Skin epidermis (tissue), 12 donors: ENCODE measurements around the gene EED.
A peak's percentile ranks its signal among the peaks of the same experiment; 100 is the strongest.

ENCODE experiments used
- H3K27ac ChIP-seq, 21 experiments: fragments of 200-600 bp; sonication (generic) in 11 of 21; one replicate each; pipeline ENCODE4 v1.5.0; 2020; ENCODE audit warnings: mild to moderate bottlenecking in 3 of 21, inconsistent platforms in 2 of 21, moderate library complexity in 2 of 21
- H3K4me3 ChIP-seq, 7 experiments: fragments of 200-600 bp; sonication (generic) in 2 of 7; one replicate each; pipeline ENCODE4 v1.5.0; 2020; ENCODE audit warnings: inconsistent platforms in 2 of 7, mild to moderate bottlenecking in 2 of 7, moderate library complexity in 1 of 7

Gene EED, protein sequence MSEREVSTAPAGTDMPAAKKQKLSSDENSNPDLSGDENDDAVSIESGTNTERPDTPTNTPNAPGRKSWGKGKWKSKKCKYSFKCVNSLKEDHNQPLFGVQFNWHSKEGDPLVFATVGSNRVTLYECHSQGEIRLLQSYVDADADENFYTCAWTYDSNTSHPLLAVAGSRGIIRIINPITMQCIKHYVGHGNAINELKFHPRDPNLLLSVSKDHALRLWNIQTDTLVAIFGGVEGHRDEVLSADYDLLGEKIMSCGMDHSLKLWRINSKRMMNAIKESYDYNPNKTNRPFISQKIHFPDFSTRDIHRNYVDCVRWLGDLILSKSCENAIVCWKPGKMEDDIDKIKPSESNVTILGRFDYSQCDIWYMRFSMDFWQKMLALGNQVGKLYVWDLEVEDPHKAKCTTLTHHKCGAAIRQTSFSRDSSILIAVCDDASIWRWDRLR

DNA sequence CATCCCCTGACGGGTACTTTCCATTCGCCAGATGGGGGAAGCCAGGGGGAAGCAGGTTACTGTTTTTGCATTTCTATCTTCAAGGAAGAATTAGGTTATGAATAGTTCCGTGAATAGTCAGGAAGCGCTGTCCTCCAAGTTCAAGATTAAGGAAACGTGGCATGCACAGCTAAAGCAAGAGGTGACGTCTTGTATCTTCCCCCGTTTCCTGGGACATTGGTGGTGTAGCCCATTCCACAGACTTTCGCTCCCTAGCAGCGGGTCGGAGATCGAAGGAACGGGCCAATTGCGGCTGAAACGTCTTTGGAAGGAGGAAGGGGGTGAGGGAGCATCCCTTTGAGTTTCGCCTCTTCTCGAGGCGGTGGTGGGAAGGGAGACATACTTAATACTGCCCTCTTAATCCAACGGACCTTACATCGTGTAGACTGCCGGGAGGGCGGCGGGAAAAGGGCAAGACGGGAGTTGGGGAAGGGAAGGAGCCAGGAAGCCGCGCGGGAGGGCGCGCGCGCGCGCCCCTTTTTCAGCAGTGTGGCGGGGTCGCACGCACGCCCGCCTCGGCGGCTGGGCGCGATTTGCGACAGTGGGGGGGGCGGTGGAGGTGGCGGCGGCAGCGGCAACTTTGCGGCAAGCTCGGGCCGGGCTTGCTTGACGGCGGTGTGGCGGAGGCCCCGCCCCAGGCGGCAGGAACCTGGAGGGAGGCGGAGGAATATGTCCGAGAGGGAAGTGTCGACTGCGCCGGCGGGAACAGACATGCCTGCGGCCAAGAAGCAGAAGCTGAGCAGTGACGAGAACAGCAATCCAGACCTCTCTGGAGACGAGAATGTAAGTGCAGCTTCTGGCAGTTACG lies at the start of gene EED:
TSS of gene EED (plus strand) at position 232 of the 847 bp plus-strand sequence. CDS start at position 709, 477 bp downstream.
- peak within 1 kb of the TSS; percentile 85 to 99 (median 97) for H3K27ac ChIP-seq
- H3K4me3 ChIP-seq = peak within 1 kb of the TSS; percentile 67 to 75 (median 72)

DNA sequence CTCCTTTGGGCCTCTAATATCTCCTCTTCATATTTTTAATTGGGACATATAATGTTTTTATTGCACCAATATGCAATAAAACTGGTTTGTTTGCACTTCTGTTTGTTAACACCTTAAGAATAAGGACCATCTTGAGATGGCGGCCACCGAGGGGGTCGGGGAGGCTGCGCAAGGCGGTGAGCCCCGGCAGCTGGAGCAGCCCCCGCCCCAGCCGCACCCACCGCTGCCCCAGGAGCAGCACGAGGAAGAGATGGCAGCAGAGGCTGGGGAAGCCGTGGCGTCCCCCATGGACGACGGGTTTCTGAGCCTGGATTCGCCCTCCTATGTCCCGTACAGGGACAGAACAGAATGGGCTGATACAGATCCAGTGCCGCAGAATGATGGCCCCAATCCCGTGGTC lies 49.6 kb upstream of the EED start:
- no peak overlapping the region for H3K4me3 ChIP-seq
- H3K27ac ChIP-seq = no peak overlapping the region

DNA sequence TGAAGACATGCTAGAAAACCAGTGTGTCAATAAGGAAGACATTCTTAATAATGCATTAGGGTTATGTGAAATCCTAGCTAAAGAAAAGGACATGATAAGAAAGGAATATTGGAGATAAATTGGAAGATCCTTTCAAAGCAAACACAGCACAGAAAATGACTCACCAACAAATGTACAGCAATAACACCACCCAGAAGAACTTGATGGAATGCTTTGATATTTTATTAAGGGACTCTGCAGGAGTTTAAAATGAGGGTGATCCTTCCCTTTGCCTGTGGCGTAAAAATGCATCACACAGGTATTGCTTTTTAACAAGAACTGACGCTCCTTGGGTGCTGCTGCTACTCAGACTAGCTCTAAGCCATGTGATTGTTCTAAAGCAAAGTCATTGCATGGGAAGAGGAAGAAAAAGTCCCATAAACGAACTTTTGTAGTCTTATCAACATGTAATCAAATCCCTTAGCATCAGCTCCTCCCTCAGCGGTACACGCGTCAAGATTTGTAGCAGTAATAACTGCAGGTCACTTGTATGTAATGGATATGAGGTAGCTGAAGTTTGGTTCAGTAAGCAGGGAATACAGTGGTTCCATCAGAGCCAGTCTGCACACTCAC lies 48.4 kb upstream of the EED start:
- Histone ChIP-seq H3K4me3 (no peak overlapping the region), H3K27ac (no peak overlapping the region)

DNA sequence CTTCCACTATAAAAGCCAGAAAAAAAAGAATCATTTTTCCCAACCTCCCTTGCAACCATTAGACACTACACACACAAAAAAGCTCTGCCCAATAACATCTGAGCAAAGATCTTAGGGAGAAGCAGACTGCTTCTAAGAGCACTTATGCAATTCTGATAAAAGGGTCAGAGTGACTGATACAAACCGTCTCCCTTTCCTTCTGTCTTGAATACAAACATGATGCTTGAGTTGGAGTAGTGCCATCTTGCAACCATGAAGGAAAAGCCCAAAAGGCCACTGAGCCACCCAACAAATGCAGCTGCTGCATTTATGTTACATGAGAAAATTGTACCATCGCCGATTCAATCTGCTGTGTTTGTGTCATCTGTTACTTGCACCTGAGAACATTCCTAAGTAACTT lies 47.6 kb upstream of the EED start:
- no peak overlapping the region for H3K4me3 ChIP-seq
- no peak overlapping the region for H3K27ac ChIP-seq

DNA sequence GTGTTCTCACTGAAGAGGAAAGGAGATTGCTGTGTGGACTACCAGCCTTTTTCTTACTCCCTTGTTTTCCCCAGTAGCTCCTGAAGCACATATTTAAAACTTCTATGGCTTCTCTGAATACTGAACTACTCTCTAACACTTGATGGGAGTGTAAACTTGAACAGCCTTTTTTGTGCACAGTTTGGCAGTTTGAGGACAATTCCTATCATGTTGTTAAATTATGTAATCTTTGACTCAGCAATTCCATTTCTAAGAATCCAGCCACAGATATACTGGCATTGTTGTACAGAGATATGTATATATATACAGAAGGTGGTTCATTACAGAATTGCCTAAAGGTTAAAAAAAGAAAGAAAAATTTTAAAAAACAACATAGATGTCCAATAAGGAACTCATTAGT lies 47.1 kb upstream of the EED start:
- H3K4me3 ChIP-seq = no peak overlapping the region
- no peak overlapping the region for H3K27ac ChIP-seq

DNA sequence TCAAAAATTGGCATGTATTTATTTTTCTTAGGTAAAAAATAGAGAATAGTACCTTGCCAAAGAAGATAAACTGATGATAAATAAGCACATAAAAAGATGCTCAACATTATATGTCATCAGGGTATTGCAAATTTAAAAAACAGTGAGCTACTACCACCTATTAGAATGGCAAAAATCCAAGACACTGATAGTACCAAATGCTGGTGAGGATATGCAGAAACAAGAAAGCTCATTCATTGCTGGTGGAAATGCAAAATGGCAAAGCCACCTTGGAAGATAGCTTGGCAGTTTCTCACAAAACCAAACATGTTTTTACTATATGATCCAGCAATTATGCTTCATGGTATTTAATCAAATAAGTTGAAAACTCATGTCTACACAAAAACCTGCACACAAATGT lies 46.4 kb upstream of the EED start:
- Histone ChIP-seq H3K27ac (no peak overlapping the region), H3K4me3 (no peak overlapping the region)

DNA sequence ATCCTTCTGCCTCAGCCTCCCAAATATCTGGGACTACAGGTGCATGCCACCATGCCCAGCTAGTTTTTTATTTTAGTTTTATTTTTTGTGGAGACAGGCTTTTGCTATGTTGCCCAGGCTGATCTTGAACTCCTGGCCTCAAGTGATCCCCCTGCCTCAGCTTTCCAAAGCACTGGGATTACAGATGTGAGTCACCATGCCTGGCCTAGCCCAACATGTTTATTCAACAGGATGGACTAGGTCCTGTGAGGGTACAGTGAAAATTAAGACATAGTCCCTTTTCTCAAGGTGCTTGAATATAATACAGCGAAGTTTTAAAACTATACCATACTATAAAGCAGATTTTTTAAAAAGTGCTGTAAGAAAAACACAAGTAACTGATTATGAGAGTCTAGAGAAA lies 45.2 kb upstream of the EED start:
- H3K27ac ChIP-seq = no peak overlapping the region
- no peak overlapping the region for H3K4me3 ChIP-seq

DNA sequence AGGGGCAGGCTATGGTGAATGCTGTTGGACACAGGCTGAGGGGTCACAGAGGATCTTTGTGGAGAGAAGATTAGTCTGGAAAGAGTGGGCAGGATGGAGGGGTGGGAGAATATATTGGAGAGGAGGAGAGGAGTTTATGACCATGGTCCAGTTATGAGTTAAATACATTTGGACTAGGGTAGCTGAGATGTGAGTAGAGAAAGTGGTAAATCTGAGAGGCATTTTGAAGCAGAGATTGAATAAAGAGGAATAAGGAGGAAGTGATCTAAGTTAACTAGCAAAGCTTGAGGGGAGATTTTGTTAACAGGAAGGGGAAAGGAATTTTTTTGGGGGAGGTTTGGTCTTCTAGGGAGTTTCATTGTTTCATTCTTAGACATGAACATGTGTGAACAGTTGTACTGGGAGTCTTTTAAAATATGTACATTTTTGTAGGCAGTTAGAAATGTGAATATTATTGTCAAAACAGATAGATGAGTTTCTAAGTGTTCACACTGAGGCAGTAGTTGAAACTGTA lies 43.1 kb upstream of the EED start:
- no peak overlapping the region for H3K4me3 ChIP-seq
- H3K27ac ChIP-seq = peak overlapping the region in 2 of 21 experiments; percentile 25 to 82

DNA sequence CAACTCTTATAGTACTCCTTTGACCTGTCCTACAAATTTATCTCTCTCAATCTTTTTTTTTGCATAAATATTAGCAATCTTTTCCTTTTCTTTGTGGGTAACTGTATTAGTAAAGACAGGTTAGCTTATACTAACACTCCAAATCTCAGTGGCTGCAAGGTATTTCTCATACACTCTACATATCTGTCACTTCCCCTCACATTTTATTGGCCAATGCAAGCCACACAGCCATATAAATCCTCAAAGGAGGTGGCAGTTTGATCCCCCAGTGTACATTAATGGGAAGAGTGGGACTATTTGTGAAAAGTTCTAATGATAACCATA lies 42.6 kb upstream of the EED start:
- peak overlapping the region in 6 of 7 experiments; percentile 15 to 35 (median 22) for H3K4me3 ChIP-seq

DNA sequence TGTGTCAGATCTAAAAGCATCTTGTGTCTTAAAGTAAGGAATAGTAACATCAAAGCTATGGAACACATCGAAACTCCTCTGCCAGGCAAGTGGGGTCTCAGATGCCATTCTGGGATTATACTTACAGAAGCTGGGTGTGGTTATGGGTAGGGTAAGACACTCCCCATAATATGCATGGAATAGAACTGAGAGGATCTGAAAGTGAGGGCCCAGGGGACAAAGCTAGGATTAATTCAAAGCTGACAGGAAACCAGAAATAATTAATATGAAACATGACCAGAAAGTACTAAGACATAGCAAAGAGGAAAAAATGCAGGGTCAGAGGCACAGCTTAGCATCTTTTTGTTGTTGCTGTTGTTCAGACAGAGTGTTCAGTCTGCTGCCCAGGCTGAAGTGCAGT lies 40.2 kb upstream of the EED start:
- Histone ChIP-seq H3K4me3 (no peak overlapping the region), H3K27ac (no peak overlapping the region)

More for the DNA sequence above, 42.6 kb upstream of the EED start:
- H3K27ac ChIP-seq = peak overlapping the region in 16 of 21 experiments; percentile 22 to 84 (median 62)

DNA sequence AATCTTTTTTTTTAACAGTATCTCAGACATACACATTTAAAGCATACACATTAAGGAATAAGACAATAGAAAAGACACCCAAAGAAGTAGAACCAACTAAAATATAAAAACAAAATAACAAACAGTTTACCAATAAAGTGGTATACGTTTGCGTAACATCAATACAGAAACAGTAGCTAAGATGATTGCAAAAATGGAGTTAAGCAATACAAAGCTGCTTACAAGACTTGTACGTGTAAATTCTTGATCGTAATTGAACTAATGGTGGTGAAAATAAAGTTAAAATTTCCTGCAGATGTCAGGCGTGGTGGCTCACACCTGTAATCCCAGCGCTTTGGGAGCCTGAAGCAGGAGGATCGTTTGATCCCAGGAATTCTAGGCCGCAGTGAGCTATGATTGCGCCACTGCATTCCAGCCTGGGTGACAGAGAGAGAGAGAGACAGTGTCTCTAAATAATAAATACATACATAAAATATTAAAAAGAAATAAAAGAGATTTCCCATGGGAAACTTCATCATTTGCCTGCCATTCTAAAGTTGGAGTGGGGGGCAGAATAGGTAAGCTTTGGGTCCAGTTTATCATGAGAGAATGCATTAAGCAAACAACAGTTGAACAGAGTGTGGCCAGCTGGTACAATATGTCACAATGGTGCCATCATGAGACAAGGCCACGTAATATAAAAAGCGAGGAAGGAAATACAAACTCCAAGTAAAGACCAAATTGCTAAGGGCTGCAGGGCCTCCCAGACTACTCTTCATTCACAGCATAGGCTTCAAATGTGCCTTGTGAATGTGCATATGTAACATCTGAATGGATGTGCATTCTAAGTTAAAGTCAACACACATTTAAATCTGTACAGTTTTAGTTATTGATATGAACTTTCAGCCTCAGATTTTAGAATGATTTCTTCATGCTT lies 38.9 kb upstream of the EED start:
- H3K4me3 ChIP-seq = no peak overlapping the region
- H3K27ac ChIP-seq = peak overlapping the region in 2 of 21 experiments; percentile 16 to 34

DNA sequence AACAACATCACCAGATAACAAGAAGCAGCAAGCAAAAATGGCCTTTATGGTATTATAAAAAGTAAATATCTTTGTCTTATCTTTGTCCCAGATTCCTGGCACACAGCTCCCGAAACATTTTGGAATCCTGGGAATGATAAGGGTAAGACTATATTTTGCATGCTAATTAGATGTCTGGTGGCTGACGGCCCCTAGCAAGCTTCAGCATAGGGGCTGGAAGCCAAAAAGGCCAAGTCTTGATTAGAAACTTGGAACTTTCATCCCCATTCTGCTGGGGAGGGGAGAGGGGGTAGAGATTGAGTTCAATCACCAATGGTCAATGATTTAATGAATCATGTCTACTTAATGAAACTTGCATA lies 38.2 kb upstream of the EED start:
- Histone ChIP-seq H3K27ac (no peak overlapping the region), H3K4me3 (no peak overlapping the region)

DNA sequence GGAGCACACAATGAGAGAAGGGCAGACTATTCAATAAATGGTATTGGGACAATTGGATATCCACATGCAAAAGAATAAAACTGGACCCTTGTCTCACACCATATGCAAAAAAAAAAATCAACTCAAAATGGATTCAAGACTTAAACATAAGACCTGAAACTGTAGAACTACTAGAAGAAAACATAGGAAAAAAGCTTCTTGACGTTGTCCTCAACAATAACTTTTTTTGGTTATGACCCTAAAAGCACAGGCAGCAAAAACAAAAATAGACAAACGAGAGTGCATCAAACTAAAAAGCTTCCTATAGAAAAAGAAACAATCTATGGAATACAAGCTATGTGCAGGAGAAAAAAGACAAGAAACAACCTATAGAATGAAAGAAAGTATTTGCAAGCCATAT lies 37.1 kb upstream of the EED start:
- Histone ChIP-seq H3K27ac (no peak overlapping the region), H3K4me3 (no peak overlapping the region)

DNA sequence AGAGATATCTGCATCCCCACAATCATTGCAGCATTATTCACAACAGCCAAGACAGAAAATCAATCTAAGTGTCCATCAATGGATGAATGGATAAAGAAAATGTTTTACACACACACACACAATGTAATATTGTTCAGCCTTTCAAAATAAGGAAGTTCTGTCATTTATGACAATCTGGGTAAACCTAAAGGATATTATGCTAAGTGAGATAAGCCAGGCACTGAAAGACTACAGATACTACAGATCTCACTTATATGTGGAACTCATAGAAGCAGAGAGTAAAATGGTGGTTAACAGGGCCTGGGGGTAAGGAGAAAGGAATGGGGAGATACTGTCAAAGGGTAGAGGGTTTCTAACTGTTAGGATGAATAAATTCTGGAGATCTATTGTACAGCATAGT lies 36.0 kb upstream of the EED start:
- H3K27ac ChIP-seq = no peak overlapping the region

DNA sequence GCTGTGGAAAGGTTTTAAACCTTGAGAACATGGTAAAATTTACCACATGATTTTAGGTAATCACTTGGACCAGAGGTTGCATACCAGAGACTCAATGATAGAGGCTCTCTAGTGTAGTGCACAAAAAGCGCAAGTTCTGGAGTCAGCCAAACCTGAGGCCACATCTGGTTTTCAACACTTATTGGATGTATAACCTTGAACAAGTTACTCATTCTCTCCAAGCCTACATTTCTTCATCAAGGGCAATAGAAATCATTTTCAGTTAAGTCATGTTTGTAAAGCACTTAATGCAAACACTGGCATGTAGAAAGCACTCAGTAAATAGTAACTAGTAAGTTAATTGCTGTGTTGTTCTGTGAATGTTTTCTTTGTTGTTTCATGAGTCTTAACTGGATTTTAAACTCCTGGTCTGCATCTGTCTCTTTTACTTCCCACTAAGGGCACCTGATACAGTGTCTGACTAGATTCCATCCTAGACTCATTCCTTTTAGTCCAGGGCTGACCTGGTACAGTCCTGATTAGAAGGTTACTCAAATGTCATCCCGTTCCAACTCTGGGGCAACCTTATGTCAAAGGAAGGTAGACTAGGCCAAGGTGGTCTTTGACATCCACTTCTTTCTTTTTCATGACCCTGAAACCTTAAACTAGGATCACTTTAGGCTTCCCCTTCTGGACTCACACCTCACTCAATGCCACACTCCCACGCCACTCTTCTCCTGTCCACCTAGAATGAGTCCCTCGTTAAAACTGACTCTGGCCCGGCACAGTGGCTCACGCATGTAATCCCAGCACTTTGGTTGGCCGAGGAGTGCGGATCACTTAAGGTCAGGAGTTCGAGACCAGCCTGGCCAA lies 34.5 kb upstream of the EED start:
- Histone ChIP-seq H3K27ac (no peak overlapping the region), H3K4me3 (no peak overlapping the region)

More for the DNA sequence above, 36.0 kb upstream of the EED start:
- no peak overlapping the region for H3K4me3 ChIP-seq

DNA sequence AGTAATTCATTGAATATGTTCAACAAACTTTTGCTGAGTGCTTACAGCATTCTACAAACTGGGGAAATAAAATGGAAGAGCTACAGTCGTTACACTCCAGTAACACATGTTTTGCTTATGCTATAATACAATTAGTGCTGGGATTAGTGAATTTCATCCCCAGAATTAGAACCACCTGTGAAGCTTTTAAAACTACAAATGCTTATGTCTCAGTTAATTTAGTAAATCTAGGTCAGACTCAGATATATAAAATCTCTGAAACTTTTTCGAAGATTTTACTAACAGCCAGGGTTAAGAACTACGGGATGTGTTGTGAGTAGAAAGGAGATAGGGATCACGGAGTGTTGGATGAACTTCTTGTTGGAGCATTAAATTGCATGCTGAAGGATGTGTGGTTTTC lies 33.7 kb upstream of the EED start:
- no peak overlapping the region for H3K27ac ChIP-seq
- no peak overlapping the region for H3K4me3 ChIP-seq

DNA sequence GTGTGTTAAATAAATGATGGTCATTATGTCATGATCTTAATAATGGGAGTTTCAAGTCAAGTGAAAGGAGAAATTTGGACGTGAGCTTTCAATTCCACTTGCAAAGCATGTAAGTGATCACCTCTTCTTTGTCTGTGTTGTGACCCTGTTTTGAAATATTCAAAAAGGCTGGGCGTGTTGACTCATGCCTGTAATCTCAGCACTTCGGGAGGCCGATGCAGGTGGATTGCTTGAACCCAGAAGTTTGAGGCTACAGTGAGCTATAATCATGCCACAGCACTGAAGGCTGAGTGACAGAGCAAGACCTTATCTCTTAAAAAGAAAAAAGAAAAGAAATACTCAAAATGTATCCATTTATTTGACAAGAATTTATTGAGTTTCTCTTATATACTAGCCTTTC lies 32.9 kb upstream of the EED start:
- no peak overlapping the region for H3K27ac ChIP-seq
- H3K4me3 ChIP-seq = no peak overlapping the region

DNA sequence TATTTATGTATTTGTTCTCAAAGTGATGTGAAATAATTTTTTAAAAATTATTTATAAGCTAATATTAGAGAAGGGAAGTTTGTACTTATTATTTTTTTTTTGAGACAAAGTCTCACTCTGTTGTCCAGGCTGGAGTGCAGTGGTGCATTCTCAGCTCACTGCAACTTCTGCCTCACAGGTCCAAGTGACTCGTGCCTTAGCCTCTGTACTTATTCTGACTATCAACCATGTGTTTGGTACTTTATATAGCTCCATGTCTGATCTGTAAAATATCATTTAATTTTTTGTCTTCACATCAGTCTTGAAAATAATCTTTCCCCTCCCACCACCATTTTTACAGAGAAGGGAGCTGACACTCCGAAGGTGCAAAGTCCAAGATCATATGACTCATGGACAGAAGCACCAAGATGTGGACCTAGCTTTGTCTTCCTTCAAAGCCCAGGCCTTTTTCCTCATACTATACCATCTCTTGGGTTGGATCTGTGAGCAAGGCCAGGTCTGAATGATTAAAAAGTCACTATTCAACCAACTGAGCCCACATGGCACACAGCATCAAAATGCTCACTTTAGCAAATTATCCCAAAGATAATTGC lies 32.4 kb upstream of the EED start:
- Histone ChIP-seq H3K4me3 (no peak overlapping the region), H3K27ac (no peak overlapping the region)
